A673 (cell line): ENCODE data around the gene RITA1. TPM values are rescaled to one million over a fixed set of nuclear protein-coding genes. Genes with fewer than 3 reads are reported as not detected.

Experiments used
- BruUV-seq: library from RNA; stranded (reverse); fragments of 400-500 nt; replicated peaks from 2 replicates; lab custom pipeline; 2021; lab: Mats Ljungman, UMichigan
- CTCF ChIA-PET: fragments of 300-600 bp; sonication (Branson Sonifier 250); formaldehyde crosslinking; loops from one replicate; lab custom pipeline; 2022; ENCODE audit warnings: antibody characterized with exemption; lab: Charles Lee
- POLR2A ChIA-PET: fragments of 300-600 bp; sonication (Branson Sonifier 250); formaldehyde crosslinking; loops from one replicate; lab custom pipeline; 2022; ENCODE audit warnings: antibody characterized with exemption; ENCODE audit not compliant: low non-redundant PET; lab: Charles Lee
- DNase-seq: peaks from one replicate; pipeline ENCODE4 v3.0.0-alpha.2; 2015; ENCODE audit warnings: low spot score
- H3K27ac ChIP-seq: fragments of 200-600 bp; sonication (generic); 2 replicates; pipeline ENCODE4 v1.5.1; 2016; ENCODE audit warnings: mixed run types, low read depth, mild to moderate bottlenecking, mixed read lengths, antibody characterized with exemption, low read length; ENCODE audit not compliant: poor library complexity, severe bottlenecking
- H3K27me3 ChIP-seq: fragments of 200-600 bp; sonication (generic); replicated peaks from 2 replicates; pipeline ENCODE4 v1.6.1; 2017; ENCODE audit warnings: mixed run types, low read depth, mild to moderate bottlenecking, mixed read lengths, antibody characterized with exemption, low read length; ENCODE audit not compliant: insufficient read depth, poor library complexity
- H3K36me3 ChIP-seq: fragments of 200-600 bp; sonication (generic); 2 replicates; pipeline ENCODE4 v1.6.1; 2016; ENCODE audit warnings: mixed run types, mild to moderate bottlenecking, mixed read lengths, antibody characterized with exemption, low read length; ENCODE audit not compliant: insufficient read depth, poor library complexity, severe bottlenecking
- H3K4me1 ChIP-seq: fragments of 200-600 bp; sonication (generic); 2 replicates; pipeline ENCODE4 v1.6.1; 2017; ENCODE audit warnings: mixed run types, mild to moderate bottlenecking, mixed read lengths, antibody characterized with exemption, low read length; ENCODE audit not compliant: insufficient read depth, poor library complexity, severe bottlenecking
- H3K4me3 ChIP-seq: fragments of 200-600 bp; sonication (generic); 2 replicates; pipeline ENCODE4 v1.5.1; 2016; ENCODE audit warnings: low read depth, mixed run types, mild to moderate bottlenecking, mixed read lengths, low read length; ENCODE audit not compliant: poor library complexity, severe bottlenecking
- H3K9me3 ChIP-seq: fragments of 200-600 bp; sonication (generic); 2 replicates; pipeline ENCODE4 v1.6.1; 2016; ENCODE audit warnings: mixed run types, low read depth, mild to moderate bottlenecking, mixed read lengths, antibody characterized with exemption, low read length; ENCODE audit not compliant: poor library complexity, severe bottlenecking
- CTCF ChIP-seq: fragments of 300-800, 200-600 bp; sonication (generic); conservative IDR thresholded peaks from 2 replicates; pipeline ENCODE4 v1.5.1; 2017; ENCODE audit warnings: low read depth, mild to moderate bottlenecking, antibody characterized with exemption, low read length, moderate library complexity, mixed read lengths
- EZH2 ChIP-seq: fragments of 200-600 bp; sonication (generic); IDR thresholded peaks from 2 replicates; pipeline ENCODE4 v1.6.1; 2017; ENCODE audit warnings: borderline replicate concordance, low read depth, mild to moderate bottlenecking, mixed read lengths, antibody characterized with exemption, low read length; ENCODE audit not compliant: poor library complexity, severe bottlenecking
- intact Hi-C: fragments of 100-400 bp; cut with micrococcal nuclease; formaldehyde crosslinking; loops from one replicate; pipeline ENCODE4 v1.10.0; 2022; ENCODE audit not compliant: unreplicated experiment
- total RNA-seq: library from RNA; stranded (reverse); gene quantifications from 2 replicates; pipeline ENCODE4 v1.2.3, GENCODE V29; 2021

Gene RITA1
- total RNA-seq, 1 experiment from 2014 or later, result 22.3 TPM

GRCh38 chr12:113167868-113168267 lies 17.7 kb upstream of the RITA1 start:
- TF ChIP-seq EZH2, result no peak
- no peak for TF ChIP-seq CTCF
- H3K4me3 ChIP-seq, result no peak overlapping the region
- no peaks in the 10 kb centered on the region for H3K4me1 ChIP-seq
- BruUV-seq, result no TSS peak
- ChIA-PET POLR2A (no interaction called here), CTCF (no interaction called here)
- no peaks in the 10 kb centered on the region for H3K27me3 ChIP-seq
- intact Hi-C loops, result no loop called here
- peaks cover 41% of the 10 kb centered on the region for H3K36me3 ChIP-seq
- no peaks in the 10 kb centered on the region for H3K9me3 ChIP-seq
- no peak for DNase-seq
- no peak overlapping the region for H3K27ac ChIP-seq

GRCh38 chr12:113169697-113170096 lies 15.8 kb upstream of the RITA1 start:
- H3K9me3 ChIP-seq, result no peaks in the 10 kb centered on the region
- intact Hi-C loops, result no loop called here
- TF ChIP-seq EZH2 (no peak), CTCF (no peak)
- no peak for DNase-seq
- ChIA-PET POLR2A (no interaction called here), CTCF (no interaction called here)
- H3K4me3 ChIP-seq, result no peak overlapping the region
- no peaks in the 10 kb centered on the region for H3K27me3 ChIP-seq
- H3K4me1 ChIP-seq, result no peaks in the 10 kb centered on the region
- H3K27ac ChIP-seq, result no peak overlapping the region
- BruUV-seq, result no TSS peak
- peaks cover 57% of the 10 kb centered on the region for H3K36me3 ChIP-seq

- Histone ChIP-seq H3K27ac (no peak overlapping the region), H3K36me3 (peaks cover 61% of the 10 kb centered on the region), H3K27me3 (no peaks in the 10 kb centered on the region), H3K4me1 (no peaks in the 10 kb centered on the region), H3K9me3 (no peaks in the 10 kb centered on the region), H3K4me3 (no peak overlapping the region)
- no peak for DNase-seq
- POLR2A ChIA-PET, result no interaction called here
- no peak for TF ChIP-seq EZH2
- TF ChIP-seq CTCF, result no peak
- no TSS peak for BruUV-seq
- intact Hi-C loops, result no loop called here
- CTCF ChIA-PET, result no interaction called here
Observed at GRCh38 chr12:113170457-113170856, 15.1 kb upstream of the RITA1 start.
